GM12873 (cell line): ENCODE data around the gene C22orf23.

Experiments used
- TF ChIP-seq, protein P1 (sequence below): IDR thresholded peaks from 2 replicates; pipeline ENCODE4 v1.5.1; 2012; ENCODE audit warnings: low read depth, mild to moderate bottlenecking, moderate library complexity, low read length, control low read depth; ENCODE audit not compliant: insufficient read depth; ENCODE audit errors: missing control alignments

C22orf23 gene

DNA sequence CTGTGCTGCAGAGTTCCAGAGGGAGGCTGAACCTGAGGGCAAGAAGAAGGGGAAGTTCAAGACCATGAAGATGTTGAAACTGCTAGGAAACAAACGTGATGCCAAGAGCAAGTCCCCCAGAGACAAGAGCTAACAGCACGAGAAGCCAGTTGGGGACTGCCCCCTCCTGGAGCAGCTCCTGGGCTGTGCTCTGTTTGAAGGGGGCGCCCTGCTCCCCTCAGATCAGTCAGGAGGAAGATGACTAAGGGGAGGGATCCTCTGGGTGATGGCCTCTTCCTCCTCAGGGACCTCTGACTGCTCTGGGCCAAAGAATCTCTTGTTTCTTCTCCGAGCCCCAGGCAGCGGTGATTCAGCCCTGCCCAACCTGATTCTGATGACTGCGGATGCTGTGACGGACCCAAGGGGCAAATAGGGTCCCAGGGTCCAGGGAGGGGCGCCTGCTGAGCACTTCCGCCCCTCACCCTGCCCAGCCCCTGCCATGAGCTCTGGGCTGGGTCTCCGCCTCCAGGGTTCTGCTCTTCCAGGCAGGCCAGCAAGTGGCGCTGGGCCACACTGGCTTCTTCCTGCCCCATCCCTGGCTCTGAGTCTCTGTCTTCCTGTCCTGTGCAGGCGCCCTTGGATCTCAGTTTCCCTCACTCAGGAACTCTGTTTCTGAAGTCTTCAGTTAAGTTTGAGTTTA, 12.6 kb downstream of the C22orf23 start:
- TF ChIP-seq, protein P1, sequence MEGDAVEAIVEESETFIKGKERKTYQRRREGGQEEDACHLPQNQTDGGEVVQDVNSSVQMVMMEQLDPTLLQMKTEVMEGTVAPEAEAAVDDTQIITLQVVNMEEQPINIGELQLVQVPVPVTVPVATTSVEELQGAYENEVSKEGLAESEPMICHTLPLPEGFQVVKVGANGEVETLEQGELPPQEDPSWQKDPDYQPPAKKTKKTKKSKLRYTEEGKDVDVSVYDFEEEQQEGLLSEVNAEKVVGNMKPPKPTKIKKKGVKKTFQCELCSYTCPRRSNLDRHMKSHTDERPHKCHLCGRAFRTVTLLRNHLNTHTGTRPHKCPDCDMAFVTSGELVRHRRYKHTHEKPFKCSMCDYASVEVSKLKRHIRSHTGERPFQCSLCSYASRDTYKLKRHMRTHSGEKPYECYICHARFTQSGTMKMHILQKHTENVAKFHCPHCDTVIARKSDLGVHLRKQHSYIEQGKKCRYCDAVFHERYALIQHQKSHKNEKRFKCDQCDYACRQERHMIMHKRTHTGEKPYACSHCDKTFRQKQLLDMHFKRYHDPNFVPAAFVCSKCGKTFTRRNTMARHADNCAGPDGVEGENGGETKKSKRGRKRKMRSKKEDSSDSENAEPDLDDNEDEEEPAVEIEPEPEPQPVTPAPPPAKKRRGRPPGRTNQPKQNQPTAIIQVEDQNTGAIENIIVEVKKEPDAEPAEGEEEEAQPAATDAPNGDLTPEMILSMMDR, result no peak

DNA sequence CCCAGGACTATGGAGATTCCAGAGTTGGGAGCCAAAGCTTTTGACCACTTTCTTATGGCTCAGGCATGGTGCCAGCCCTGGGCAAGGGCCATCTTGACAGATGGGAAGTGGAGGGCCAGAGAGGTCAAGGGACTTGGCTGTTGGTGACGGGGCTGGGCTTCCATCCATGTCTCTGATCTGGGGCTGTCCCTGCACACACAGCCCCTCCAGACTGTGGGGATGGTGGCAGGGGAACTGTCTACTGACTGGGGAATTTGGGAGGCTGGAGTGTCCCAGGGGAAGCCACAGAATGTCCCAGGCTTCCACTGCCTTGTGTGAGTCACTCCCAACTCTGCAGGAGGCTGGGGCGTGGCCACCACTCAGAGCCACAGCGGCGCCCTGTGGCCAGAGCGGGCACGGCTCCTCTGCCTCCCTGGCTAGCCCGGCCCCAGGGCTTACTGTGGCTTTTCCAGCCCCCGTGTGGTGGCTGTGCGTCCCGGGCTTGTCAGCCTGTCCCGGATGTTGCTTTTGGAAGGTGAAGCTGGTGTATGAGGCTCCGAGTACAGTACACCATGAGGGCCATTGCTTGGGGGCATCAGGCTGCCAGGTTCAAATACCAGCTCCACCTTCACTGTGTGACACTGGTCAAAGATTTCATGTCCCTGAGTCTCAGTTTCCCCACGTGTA, 19.6 kb downstream of the C22orf23 start:
- TF ChIP-seq, protein P1, result peak; percentile 99

DNA sequence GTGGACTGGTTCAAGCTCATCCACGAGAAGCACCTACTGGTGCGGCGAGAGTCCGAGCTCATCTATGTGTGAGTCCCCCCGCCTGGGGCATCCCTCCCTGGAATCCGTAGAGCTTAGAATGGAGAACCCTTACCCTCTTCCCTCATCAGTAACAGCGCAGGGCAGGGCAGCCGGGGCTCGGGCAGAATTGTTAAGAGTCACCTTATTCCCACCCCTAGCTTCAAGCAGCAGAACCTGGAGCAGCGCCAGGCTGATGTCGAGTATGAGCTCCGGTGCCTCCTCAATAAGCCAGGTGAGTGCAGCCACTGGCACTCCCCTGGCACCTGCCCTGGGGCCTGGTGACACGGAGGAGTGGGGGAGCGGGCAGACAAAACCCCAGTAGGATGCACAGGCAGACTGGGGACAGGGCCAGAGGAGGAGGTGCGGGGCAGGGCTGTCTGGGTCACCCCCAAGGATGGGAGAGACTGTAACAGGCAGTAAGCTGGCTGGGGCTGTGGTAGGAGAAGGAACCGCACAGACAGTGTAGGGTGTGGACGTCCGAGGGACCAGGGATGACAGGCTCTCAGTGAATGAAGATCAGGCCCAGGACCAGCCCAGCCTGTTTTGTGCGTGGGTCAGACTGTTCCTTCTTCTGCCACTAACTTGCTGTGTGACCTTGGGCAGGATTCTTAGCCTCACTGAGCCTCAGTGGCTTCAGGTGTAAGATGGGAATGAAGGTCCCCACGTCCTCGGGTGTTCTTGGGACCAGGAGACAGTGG, 20.4 kb downstream of the C22orf23 start:
- TF ChIP-seq, protein P1, result no peak

DNA sequence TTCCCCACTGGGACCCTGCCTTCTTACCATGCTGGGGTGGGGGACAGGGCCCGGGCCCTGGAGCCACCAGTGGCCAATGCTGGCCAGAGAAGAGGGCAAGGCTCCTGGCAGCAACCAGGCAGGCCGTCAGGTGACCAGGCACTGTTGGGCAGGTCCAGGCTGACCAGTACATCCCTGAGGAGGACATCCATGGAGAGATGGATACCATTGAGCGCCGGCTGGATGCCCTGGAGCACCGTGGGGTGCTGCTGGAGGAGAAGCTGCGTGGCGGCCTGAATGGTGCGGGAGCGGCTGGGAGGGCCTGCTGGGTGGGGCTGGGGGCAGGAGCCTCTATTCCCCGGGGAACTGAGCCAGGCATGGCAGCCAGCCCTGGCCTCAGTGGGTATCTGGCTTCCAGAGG, 21.0 kb downstream of the C22orf23 start:
- TF ChIP-seq, protein P1, result no peak

DNA sequence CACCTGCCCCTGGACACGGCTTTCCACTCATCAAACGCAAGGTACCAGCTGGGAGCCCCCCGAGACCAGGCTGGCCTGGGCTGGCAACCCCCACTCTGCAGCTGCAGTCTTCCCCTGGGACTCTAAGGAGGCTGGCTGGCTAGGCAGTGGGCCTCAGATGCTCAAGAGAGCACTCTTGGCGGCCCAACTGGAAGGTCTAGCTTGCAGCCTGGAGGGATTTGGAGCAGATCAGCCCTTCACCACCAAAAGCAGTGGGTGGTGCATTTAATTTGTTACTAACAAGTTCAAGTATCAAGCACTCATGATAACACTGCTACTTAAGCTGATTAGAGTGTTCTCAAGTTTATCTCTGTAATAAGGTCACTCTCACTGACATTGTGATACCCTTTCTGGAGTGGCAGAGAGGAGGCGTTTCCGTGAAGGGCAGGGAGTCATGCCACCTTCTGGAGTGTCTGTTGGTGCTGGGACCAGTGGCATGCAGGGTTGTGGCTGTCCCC, 21.5 kb downstream of the C22orf23 start:
- TF ChIP-seq, protein P1, result no peak

DNA sequence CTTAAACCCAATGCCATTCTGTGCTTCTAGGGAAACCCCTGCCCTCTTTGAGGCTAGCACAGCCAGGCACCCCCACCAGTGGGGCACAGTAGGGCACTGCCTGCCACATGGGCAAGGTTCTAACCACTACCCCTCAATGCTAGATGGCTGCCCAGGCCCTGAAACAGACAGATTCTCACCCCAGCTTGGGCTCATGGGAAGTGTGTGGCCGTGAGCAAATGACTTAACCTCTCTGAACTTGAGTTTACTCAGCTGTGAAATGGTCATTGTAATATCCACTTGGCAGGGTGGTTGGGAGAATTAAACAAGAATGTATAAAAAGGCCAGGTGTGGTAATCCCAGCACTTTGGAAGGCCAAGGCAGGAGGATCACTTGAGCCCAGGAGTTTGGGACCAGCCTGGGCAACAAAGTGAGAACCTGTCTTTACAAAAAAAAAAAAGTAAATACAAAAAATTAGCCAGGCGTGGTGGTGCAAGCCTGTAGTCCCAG, 22.4 kb downstream of the C22orf23 start:
- TF ChIP-seq, protein P1, result no peak
